Skeletal muscle satellite cell (primary cell): ENCODE results near the gene FCHSD1.
A peak's percentile ranks its signal among the peaks of the same experiment; 100 is the strongest.

ENCODE experiments used
- H3K27me3 ChIP-seq: 2 replicates; pipeline ENCODE4 v1.7.0; 2013; ENCODE audit warnings: low read length; ENCODE audit not compliant: control insufficient read depth, insufficient read depth
- H3K36me3 ChIP-seq: 2 replicates; pipeline ENCODE4 v1.7.0; 2013; ENCODE audit warnings: mild to moderate bottlenecking, control low read depth, low read length; ENCODE audit not compliant: insufficient read depth
- H3K4me1 ChIP-seq: 2 replicates; pipeline ENCODE4 v1.7.0; 2013; ENCODE audit warnings: low read length; ENCODE audit not compliant: control insufficient read depth, insufficient read depth
- H3K4me2 ChIP-seq: 2 replicates; pipeline ENCODE4 v1.7.0; 2013; ENCODE audit warnings: mild to moderate bottlenecking, low read length
- H3K4me3 ChIP-seq: 2 replicates; pipeline ENCODE4 v1.7.0; 2013; ENCODE audit warnings: low read length
- H3K9ac ChIP-seq: 2 replicates; pipeline ENCODE4 v1.7.0; 2013; ENCODE audit warnings: mild to moderate bottlenecking, low read depth, low read length, moderate library complexity
- H3K9me3 ChIP-seq: replicated peaks from 2 replicates; pipeline ENCODE4 v1.7.0; 2013; ENCODE audit warnings: mild to moderate bottlenecking, control low read depth, low read length

Gene FCHSD1

DNA sequence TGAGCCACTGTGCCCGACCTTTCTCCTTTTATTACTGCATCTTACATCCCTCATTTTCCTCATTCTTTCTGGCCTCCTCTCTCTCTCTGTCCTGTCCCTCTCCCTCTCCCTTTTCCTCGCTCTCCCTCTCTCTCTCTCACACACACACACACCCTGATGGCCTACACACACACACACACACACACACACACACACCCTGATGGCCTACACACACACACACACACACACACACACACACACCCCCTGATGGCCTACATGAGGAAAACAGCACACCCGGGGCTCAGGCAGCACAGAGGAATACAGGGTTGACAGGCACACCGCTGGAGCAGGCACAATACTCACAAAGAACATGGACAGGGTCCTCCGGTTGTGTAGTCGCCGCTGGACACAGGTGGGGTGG, 3.8 kb upstream of the FCHSD1 start:
- Histone ChIP-seq H3K4me1 (peaks cover 31% of the 10 kb centered on the region), H3K9ac (no peak overlapping the region), H3K4me3 (no peak overlapping the region), H3K4me2 (no peak overlapping the region), H3K9me3 (no peaks in the 10 kb centered on the region), H3K36me3 (no peaks in the 10 kb centered on the region), H3K27me3 (no peaks in the 10 kb centered on the region)

DNA sequence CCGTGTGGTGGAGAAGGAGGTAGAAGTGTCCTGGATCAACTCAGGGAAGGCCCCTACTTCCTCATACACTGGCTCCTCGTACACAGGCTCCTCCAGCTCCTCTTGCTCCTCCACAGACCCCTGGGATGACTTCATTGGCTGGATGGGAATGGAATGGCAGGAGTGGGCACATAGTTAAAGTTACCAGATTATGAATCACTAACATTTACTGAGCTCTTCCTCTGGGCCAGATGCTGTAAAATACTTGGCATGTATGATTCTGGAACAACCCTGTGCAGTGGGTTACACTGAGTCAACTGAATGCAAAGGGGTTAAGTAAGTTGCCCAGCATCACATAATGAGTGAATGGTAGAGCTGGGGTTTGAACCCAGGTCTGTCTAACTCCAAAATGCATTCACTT, 3.1 kb upstream of the FCHSD1 start:
- Histone ChIP-seq H3K4me1 (peaks cover 31% of the 10 kb centered on the region), H3K4me2 (peak overlapping the region; percentile 21), H3K27me3 (no peaks in the 10 kb centered on the region), H3K4me3 (no peak overlapping the region), H3K9me3 (no peaks in the 10 kb centered on the region), H3K36me3 (no peaks in the 10 kb centered on the region), H3K9ac (peak overlapping the region; percentile 39)

DNA sequence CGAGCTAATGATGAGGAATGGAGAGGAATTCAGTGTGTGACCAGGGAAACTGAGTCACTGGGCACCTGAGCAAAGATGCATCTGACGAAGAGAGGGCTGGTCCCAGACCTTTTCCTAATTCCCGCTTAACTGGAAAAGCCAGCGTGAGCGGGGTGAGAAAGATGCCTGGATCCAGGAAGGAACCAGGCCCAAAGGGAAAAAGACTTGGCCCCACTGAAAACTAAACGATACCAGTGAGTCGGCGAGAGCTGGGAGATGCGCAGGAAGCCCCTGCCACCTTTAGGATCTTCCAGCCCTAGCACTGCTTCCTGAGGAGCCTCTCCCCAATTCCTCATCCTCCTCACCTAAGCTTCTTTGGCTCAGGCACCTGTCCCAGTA, 499 bp upstream of the FCHSD1 start:
- Histone ChIP-seq H3K4me2 (peak overlapping the region; percentile 90), H3K9me3 (no peaks in the 10 kb centered on the region), H3K9ac (peak overlapping the region; percentile 84), H3K4me1 (peaks cover 19% of the 10 kb centered on the region), H3K4me3 (peak overlapping the region; percentile 87), H3K27me3 (no peaks in the 10 kb centered on the region), H3K36me3 (peaks cover 19% of the 10 kb centered on the region)

DNA sequence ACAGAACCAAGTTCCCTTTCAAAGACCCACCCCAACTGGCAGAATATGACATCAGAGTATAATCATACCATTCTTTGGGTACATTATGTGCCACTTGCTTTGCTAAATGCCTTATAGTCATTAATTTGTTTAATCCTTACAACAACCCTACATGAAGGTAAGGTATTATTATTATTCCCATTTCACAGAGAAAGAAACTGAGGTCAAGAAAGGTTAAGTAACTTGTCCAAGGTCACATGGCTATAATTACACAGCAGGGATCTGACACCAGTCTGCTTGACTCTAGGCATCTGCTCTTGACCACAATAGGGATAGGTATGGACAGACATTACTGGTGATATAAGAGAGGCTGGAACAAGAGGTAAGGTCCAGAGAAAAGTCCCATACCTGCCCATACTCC, 1.2 kb downstream of the FCHSD1 start:
- Histone ChIP-seq H3K36me3 (peaks cover 25% of the 10 kb centered on the region), H3K4me2 (peak overlapping the region; percentile 90), H3K4me3 (no peak overlapping the region), H3K9ac (no peak overlapping the region), H3K27me3 (no peaks in the 10 kb centered on the region), H3K9me3 (no peaks in the 10 kb centered on the region), H3K4me1 (peaks cover 19% of the 10 kb centered on the region)

DNA sequence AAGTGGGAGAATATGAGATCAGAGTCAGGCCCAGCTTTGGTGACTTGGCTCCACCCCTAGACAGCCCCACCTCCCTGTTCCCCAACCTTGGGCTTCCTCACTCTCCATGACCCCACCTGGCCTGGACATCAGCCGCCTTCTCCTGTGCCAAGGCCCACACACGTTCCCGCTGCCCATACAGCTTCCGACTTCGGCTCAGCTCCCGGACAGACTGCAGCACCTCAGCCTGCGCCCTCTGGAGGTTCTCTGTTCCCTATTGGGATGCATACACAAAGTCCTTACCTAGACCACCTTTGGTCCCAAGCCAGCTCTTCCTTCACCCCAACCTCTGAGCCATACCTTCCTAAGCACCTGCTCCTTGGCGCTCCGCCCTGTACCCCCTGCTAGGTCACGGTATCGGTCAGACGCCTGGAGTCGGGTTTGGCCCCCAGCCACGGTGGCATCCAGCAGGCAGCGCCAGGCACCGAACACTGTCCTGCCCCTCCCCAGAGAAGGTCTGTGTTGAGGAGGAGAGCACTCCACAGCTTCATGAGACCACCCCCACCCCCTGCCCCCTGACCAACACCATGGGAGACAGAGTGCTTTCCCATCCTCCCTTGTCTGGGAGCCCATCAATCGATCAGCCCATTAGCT, 2.0 kb downstream of the FCHSD1 start:
- Histone ChIP-seq H3K9me3 (no peaks in the 10 kb centered on the region), H3K36me3 (peaks cover 33% of the 10 kb centered on the region), H3K4me3 (no peak overlapping the region), H3K4me2 (no peak overlapping the region), H3K9ac (no peak overlapping the region), H3K4me1 (peaks cover 13% of the 10 kb centered on the region), H3K27me3 (no peaks in the 10 kb centered on the region)

DNA sequence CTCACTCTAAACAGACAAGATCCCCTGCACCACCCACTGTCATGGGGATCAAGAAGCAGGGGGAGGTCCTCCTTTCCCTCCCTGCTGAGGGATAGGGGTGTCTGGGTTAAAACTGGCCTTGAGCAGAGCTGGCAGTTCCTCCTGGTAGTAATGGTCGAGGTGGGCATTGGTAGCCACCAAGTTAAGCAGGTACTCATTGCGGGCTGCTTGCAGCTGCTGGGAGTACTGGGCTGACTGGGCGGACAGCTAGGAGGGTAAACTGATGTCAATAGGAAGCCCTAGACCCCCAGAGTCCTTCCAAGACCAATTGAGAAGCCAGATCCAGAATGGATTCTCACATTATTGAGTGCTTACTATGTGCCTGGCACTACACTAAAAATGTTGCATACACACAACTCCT, 3.4 kb downstream of the FCHSD1 start:
- no peaks in the 10 kb centered on the region for H3K9me3 ChIP-seq
- no peak overlapping the region for H3K4me3 ChIP-seq
- no peaks in the 10 kb centered on the region for H3K27me3 ChIP-seq
- H3K36me3 ChIP-seq: peaks cover 43% of the 10 kb centered on the region
- H3K4me2 ChIP-seq: no peak overlapping the region
- H3K9ac ChIP-seq: no peak overlapping the region
- H3K4me1 ChIP-seq: peaks cover 9% of the 10 kb centered on the region

DNA sequence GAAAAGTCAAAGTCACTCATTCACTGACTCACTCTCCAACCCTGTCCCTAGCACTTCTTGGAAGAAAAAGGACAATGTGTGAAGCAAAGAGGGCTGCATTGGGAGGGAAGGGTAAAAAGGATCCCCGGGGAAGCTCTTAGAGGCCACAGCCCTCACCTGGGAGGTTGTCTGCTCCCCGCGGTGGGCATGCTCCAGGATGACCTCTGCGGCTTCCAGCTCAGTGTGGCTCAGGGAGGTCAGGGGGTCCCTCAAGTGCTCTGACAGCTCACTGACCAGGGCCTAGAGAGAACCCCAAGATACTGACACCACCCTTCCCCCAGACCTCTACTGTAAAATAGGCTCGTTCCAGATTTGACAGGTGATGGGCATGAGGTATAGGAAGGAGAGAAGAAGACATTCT, 4.0 kb downstream of the FCHSD1 start:
- H3K9ac ChIP-seq: no peak overlapping the region
- H3K36me3 ChIP-seq: peaks cover 48% of the 10 kb centered on the region
- H3K27me3 ChIP-seq: no peaks in the 10 kb centered on the region
- H3K4me2 ChIP-seq: no peak overlapping the region
- no peak overlapping the region for H3K4me3 ChIP-seq
- peaks cover 9% of the 10 kb centered on the region for H3K4me1 ChIP-seq
- H3K9me3 ChIP-seq: no peaks in the 10 kb centered on the region

DNA sequence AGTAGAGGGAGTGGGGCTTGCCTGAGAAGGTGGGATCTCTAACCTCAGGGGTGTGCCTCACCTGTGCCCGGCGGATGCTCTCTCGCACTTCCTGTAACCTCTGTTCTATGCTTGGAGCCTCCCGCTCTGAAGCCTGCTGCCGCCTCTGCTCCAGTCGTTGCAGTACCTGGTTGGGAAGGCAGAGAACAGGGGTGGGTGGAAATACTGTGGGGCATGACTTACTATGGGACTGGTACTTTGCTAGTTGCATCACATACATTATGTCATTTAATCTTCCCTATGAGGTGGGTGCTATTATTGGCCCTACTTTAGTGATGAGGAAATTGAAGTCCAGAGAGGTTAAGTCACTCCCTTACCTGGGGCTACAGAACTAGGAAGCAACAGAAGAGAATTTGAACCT, 5.2 kb downstream of the FCHSD1 start:
- H3K9ac ChIP-seq: no peak overlapping the region
- peaks cover 55% of the 10 kb centered on the region for H3K36me3 ChIP-seq
- H3K4me3 ChIP-seq: no peak overlapping the region
- H3K4me1 ChIP-seq: peaks cover 16% of the 10 kb centered on the region
- no peak overlapping the region for H3K4me2 ChIP-seq
- no peaks in the 10 kb centered on the region for H3K9me3 ChIP-seq
- no peaks in the 10 kb centered on the region for H3K27me3 ChIP-seq

DNA sequence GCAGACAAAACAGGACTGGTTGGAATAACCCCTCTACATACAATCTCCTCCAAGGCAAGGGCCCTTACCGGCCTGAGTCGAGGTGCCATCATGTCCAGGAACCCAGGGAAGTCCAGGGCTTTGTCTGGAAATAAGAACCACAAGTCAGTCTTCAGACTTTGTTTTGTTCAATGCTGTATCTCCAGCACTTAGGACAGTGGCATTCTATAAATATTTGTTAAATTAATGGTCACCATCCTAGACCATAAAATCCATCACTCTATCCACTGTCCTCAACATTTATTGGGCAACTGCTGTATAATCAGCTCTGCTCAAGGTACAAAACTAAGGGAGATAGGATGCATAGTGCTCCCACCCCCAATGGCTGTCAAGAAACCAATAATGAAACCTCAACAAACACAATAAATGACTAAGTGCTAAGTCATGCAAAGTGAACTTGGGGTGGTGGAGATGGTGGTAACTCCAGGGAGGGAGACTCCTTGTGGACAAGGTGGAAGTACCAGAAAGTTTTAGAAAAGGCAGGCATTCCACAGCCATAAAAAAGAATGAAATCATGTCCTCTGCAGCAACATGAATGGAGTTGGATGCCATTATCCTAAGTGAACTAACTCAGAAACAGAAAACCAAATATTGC, 9.5 kb downstream of the FCHSD1 start:
- Histone ChIP-seq H3K4me2 (no peak overlapping the region), H3K36me3 (peaks cover 39% of the 10 kb centered on the region), H3K27me3 (no peaks in the 10 kb centered on the region), H3K4me3 (no peak overlapping the region), H3K4me1 (peaks cover 19% of the 10 kb centered on the region), H3K9me3 (no peaks in the 10 kb centered on the region), H3K9ac (no peak overlapping the region)

DNA sequence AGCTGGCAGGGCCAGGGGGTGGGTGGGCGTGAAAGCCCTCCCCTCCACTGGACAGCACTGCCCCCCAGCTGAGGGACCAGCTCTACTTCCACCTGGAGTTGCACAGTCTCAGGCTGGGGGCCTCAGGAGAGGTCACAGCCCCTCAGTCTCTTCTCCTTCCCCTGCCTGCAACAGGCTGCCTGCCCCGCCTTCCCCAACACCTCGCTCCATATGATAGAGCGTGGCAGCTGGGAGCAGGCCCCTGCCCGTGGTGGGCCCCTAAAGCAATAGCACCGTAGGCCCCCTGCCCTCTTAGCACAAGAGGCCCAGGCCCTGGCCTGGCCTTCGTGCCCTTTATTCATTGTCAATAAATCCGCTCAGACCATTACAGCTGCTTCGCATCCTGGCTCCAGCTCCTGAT, 10.5 kb downstream of the FCHSD1 start:
- peaks cover 23% of the 10 kb centered on the region for H3K4me1 ChIP-seq
- H3K36me3 ChIP-seq: peaks cover 36% of the 10 kb centered on the region
- H3K4me3 ChIP-seq: no peak overlapping the region
- no peak overlapping the region for H3K4me2 ChIP-seq
- H3K9me3 ChIP-seq: no peaks in the 10 kb centered on the region
- no peaks in the 10 kb centered on the region for H3K27me3 ChIP-seq
- no peak overlapping the region for H3K9ac ChIP-seq

DNA sequence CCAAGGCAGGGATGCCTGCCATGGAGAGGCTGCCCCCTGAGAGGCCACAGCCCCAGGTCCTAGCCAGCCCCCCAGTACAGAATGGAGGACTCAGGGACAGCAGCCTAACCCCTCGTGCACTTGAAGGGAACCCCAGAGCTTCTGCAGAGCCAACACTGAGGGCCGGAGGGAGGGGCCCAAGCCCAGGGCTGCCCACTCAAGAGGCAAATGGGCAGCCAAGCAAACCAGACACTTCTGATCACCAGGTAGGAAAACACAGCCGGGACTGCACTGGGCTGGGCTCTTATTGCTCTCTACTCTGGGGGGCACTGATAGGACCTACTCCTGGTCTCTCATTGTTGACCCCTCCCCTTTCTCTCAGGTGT, 11.2 kb downstream of the FCHSD1 start:
- Histone ChIP-seq H3K4me3 (no peak overlapping the region), H3K9me3 (no peaks in the 10 kb centered on the region), H3K9ac (no peak overlapping the region), H3K4me1 (peaks cover 28% of the 10 kb centered on the region), H3K27me3 (no peaks in the 10 kb centered on the region), H3K4me2 (no peak overlapping the region), H3K36me3 (peaks cover 33% of the 10 kb centered on the region)

DNA sequence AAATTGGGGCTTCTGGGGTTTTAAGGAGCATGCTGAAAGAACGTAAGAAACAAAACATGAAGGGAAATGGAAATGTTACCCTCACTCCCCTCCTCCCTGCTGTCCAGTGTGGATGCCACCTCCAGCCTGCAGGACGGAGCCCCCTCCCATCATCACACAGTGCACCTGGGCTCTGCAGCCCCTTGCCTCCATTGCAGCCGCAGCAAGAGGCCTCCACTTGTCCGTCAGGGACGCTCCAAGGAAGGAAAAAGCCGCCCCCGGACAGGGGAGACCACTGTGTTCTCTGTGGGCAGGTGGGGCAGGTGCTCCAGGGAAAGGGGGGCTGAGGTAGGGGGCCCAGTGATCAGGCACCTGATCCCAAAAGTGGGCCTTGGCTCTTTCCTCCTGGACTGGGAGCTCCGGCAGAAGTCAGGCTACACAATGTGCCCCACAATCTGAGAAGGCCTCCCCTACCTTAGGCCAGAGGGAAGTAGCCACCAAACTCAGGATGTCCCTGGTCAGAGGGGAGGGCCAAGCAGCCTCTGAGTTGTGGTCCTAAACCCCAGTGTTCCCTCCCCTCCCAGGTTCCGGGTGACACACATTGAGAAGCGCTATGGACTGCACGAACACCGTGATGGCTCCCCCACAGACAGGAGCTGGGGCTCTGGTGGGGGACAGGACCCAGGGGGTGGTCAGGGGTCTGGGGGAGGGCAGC, 11.7 kb downstream of the FCHSD1 start:
- no peak overlapping the region for H3K4me2 ChIP-seq
- H3K4me1 ChIP-seq: peaks cover 28% of the 10 kb centered on the region
- no peaks in the 10 kb centered on the region for H3K27me3 ChIP-seq
- no peaks in the 10 kb centered on the region for H3K9me3 ChIP-seq
- peaks cover 27% of the 10 kb centered on the region for H3K36me3 ChIP-seq
- H3K9ac ChIP-seq: no peak overlapping the region
- H3K4me3 ChIP-seq: no peak overlapping the region
